ENCODE data around the gene PLEKHF1.
"Not testable (repeated sequence)": the region's sequence is repeated elsewhere in the genome, so short reads cannot be mapped to it uniquely, and the experiment has no call there.

Gene PLEKHF1

GRCh38 chr19:29700498-29700897 lies 35.2 kb downstream of the PLEKHF1 start:
- no peak for DNase-seq (ENCODE audit: low read depth)

DNA sequence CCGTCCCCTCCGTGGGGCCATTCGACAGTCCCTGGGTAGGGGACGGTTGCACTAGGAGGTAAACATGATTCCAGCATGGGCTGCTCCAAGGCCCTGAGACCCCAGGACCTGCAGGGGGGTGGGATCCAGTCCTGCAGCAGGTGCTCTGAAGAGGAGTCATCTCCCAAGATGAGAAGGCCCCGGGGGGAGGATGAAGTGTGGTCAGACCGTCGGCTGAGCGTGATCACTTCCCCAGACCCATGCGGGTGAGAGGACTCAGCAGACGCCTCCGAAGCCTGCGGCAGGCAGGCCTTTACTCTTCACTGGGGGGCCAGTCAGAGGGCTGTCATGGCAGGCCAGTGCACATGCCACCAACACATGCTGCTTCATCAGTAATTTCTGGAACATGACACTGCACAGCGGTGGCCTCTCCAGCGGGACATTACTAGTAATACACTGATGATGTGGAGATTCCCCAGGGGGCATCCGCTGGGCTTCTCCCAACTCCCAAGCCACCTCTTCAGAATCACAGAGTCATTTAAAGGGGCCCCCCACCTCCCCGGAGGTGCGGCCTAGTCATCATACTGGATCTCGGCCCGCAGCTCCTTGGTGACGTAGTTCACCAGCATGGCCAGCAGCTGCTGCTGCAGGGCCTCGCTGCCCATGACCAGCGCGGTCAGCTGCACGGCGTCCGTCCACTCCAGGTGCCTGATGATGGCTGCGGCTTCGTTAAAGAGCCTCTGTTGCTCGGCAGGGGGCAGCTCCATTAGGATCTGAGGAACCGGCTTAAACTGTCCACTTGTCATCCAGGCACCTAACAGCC lies 37.1 kb downstream of the PLEKHF1 start:
- DNase-seq (ENCODE audit: low read depth) = no peak

GRCh38 chr19:29702963-29703320 lies 37.7 kb downstream of the PLEKHF1 start:
- DNase-seq (ENCODE audit: low read depth) = no peak

DNA sequence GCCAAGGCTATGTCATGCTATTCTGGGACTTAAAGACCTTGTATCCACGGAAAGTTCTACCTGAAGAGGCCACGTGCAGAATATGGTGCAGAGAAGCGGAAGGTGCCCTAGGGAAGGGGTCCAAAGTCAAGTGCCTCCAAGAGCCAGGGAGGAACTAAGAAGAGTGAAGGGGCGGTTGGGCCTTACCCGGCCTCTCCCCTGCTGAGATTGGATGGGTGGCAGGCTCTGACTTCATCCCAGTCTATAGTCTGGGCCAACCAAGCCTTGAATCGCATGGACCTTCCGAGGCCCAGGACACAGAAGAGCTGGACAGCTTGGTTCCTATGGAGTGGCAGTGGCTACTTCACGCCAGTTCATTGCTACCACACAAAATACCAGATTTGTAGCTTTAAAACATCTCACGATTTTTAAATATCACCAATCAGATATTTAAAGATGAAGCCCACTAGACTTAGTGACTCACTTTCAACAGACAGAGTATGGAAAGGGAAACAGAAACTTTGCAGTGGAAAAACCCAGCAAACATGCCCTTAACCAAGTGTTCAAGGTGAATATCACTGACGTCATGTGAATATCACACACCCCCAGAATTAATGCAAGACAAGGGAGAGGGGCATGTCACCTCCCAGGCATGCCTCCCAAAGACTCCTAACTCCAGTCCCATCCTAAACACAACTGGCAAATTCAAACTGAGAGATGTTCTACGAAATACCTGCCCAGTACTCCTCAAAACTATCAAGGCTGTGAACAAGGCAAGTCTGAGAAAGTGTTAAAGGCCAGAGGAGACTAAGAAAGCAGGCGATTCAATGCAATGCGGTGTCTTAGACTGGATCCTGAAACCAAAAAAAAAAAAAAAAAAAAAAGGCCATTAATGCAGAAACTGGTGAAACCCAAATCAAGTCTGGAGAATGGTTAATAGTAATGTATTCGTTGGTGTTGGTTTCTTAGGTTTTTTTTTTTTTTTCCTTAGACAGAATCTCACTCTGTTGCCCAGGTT lies 39.6 kb downstream of the PLEKHF1 start:
- no peak for DNase-seq (ENCODE audit: low read depth)

- no peak for DNase-seq (ENCODE audit: low read depth)
Measured at GRCh38 chr19:29705706-29706105, 40.4 kb downstream of the PLEKHF1 start.

GRCh38 chr19:29706635-29707034 lies 41.4 kb downstream of the PLEKHF1 start:
- no peak for DNase-seq (ENCODE audit: low read depth)

- no peak for DNase-seq (ENCODE audit: low read depth)
Measured at GRCh38 chr19:29708554-29709439, 43.5 kb downstream of the PLEKHF1 start.

DNA sequence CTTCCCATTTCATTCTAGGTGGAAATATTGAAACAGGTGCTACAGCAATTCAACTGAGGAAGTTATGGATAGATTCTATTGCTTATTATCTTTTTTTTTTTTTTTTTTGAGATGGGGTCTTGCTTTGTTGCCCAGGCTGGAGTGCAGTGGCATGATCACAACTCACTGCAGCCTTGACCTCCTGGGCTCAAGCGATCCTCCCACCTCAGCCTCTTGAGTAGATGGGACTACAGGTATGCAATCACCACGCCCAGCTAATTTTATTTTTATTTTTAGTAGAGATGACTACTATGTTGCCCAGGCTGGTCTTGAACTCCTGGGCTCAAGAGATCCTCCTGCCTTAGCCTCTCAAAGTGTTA lies 44.2 kb downstream of the PLEKHF1 start:
- not testable (repeated sequence) for DNase-seq (ENCODE audit: low read depth)

GRCh38 chr19:29711584-29712132 lies 46.4 kb downstream of the PLEKHF1 start:
- DNase-seq (ENCODE audit: low read depth) = no peak

GRCh38 chr19:29712744-29713516 lies 47.7 kb downstream of the PLEKHF1 start:
- DNase-seq (ENCODE audit: low read depth) = no peak

DNA sequence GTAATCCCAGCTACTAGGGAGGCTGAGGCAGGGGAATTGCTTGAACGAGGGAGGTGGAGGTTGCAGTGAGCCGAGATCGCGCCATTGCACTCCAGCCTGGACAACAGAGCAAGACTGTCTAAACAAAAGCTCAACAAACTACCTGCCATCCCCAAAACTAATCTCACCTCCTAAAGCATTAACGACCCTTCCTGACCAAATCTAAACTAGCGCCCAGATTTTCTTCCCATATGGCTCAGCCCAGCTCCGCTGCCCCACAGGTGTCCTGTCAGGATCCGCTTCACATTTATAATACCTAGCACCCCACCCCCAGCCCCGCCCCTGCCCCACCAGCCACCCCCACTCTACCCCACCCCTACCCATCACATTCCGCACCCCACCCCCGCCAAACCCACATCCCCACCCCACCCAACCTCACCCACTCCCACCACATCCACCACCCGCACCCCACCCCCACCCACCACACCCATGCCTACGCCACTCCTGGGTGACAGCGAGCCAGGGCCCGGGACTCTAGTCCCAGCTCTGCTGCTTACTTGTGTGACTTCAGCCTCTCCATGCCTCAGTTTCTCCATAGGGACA lies 49.2 kb downstream of the PLEKHF1 start:
- DNase-seq (ENCODE audit: low read depth) = peak; percentile 55

DNA sequence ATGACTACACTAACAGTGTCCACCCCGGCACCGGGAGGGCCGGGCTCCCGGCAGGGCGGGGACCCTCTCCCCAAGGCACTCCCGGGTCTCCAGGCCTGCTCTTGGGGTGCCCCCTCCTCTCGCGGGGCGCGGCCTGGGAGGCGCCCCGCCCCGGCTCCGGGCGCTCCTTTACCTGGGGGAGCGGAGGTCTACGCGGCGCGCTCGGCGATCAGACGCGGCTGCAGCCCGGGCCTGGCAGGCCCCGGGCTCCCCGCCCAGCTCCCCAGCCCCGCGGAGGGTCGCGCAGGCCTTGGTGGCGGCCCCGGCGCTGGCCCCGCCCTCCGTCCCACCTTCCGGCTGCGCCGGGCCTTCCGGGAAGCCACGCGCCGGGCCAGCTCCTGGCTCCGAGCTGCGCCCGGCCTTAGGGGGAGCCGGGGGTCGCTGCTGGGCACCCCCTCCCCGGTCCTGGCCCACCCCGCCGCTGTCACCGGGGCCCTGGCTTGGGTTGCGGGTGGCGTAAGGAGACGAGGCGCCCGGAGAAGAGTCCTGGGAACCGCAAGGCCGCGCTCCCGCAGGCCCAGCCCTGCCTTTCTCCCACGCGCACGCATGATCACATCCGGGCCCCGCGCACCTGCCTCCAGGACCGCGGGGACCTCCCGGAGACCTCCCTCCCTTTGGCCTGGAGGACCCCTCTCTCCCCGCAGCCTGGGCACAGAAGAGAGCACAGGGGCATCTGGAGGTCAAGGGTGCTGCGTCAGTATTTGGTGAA lies 49.9 kb downstream of the PLEKHF1 start, which contains the start of gene C19orf12:
Gene C19orf12, minus strand, starts transcription at position 309 of the 748 bp plus-strand sequence. CDS start 6,848 bp downstream, outside the sequence.
- DNase-seq (ENCODE audit: low read depth) = peak; percentile 43

GRCh38 chr19:29715701-29716581 lies 50.7 kb downstream of the PLEKHF1 start:
- no peak for DNase-seq (ENCODE audit: low read depth)

- no peak for DNase-seq (ENCODE audit: low read depth)
Measured at GRCh38 chr19:29717051-29717450, 51.8 kb downstream of the PLEKHF1 start.

DNA sequence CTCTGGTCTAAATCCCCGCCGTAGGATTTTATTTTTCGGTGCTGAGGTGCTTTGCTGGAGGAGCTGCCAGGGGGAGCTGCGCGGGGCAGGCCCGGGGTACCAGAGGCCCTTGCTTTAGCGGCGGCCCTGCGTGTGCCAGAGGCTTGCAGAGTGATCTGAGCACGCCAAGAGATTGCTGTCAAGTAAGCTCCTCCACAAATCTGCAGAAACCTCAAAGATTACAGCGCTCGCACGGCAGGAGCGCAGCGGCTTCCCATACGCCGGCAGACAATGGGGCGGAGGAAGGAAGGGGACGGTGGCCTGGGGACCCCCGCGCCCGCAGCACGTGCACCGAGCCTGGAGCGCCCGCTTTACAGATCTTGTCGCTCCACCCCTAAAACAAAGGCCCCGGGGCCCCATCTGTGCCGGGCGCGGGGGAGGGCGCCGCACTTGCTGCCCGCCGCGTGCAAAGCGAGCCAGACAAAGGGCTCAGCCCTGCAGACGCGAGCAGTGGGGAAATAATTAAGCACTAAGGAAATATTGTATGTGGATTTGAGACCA lies 58.9 kb downstream of the PLEKHF1 start:
- no peak for DNase-seq (ENCODE audit: low read depth)

- DNase-seq (ENCODE audit: low read depth) = no peak
Measured at GRCh38 chr19:29724746-29725145, 59.5 kb downstream of the PLEKHF1 start.

All from T-helper 22 cell (primary cell).